ENCODE results near the gene GATA5.

The GATA5 gene

GRCh38 chr20:62462976-62463592, 12.7 kb downstream of the GATA5 start:
- no peaks in the 10 kb centered on the region for H3K9me3 ChIP-seq (ENCODE audit: control insufficient read depth, insufficient read depth, low read depth, low read length)
- CTCF ChIA-PET, result interaction anchor here (0.6 to 0.8 kb wide), 2 partner anchors 15 to 329 kb away, joined by 3 read pairs; no protein-coding TSS in a partner anchor
- no peaks in the 10 kb centered on the region for H3K4me1 ChIP-seq (ENCODE audit: control insufficient read depth, insufficient read depth, low read length)
- POLR2A ChIA-PET, result no interaction called here
- H3K27ac ChIP-seq (ENCODE audit: extremely low read depth, low read depth, low read length), result no peak overlapping the region
- H3K36me3 ChIP-seq (ENCODE audit: control insufficient read depth in 2 of 2, insufficient read depth in 1 of 2, low read length in 2 of 2), result no peaks in the 10 kb centered on the region
- H3K4me3 ChIP-seq (ENCODE audit: low read depth, low read length), result no peak overlapping the region
- TF ChIP-seq RBAK (tag by site-specific recombination; IDR thresholded peaks at IDR 0.05) (no peak), GLIS2 (tag by site-specific recombination; IDR thresholded peaks at IDR 0.05) (peak; percentile 45), ZNF645 (tag by site-specific recombination; IDR thresholded peaks at IDR 0.05) (no peak), ZBTB7A (tag by site-specific recombination; IDR thresholded peaks at IDR 0.05; ENCODE audit: low read depth) (peak; percentile 86; the same call in 1 of the 2 replicates), REST (tag by site-specific recombination; IDR thresholded peaks at IDR 0.05) (no peak), ZBTB48 (tag by site-specific recombination; IDR thresholded peaks at IDR 0.05) (no peak)

- POLR2A ChIA-PET, result no interaction called here
- H3K36me3 ChIP-seq (ENCODE audit: control insufficient read depth in 2 of 2, insufficient read depth in 1 of 2, low read length in 2 of 2), result no peaks in the 10 kb centered on the region
- no peaks in the 10 kb centered on the region for H3K4me1 ChIP-seq (ENCODE audit: control insufficient read depth, insufficient read depth, low read length)
- no peak overlapping the region for H3K4me3 ChIP-seq (ENCODE audit: low read depth, low read length)
- H3K9me3 ChIP-seq (ENCODE audit: control insufficient read depth, insufficient read depth, low read depth, low read length), result no peaks in the 10 kb centered on the region
- no peak overlapping the region for H3K27ac ChIP-seq (ENCODE audit: extremely low read depth, low read depth, low read length)
- CTCF ChIA-PET, result no interaction called here
- TF ChIP-seq ZNF18 (tag by site-specific recombination; IDR thresholded peaks at IDR 0.05), result no peak
- TF ChIP-seq ZNF223 (tag by site-specific recombination; IDR thresholded peaks at IDR 0.05), result no peak
- no peak for TF ChIP-seq ZNF280C (tag by site-specific recombination; IDR thresholded peaks at IDR 0.05)
- no peak for TF ChIP-seq ZFP3 (tag by site-specific recombination; IDR thresholded peaks at IDR 0.05; ENCODE audit: low read depth)
- no peak for TF ChIP-seq ZNF19 (tag by site-specific recombination; IDR thresholded peaks at IDR 0.05; ENCODE audit: low read depth)
- TF ChIP-seq PRDM10 (tag by site-specific recombination; IDR thresholded peaks at IDR 0.05), result no peak
- TF ChIP-seq ZIC2 (tag by site-specific recombination; IDR thresholded peaks at IDR 0.05), result no peak
- no peak for TF ChIP-seq ZNF623 (tag by site-specific recombination; IDR thresholded peaks at IDR 0.05)
- TF ChIP-seq PRDM2 (tag by site-specific recombination; IDR thresholded peaks at IDR 0.05; ENCODE audit: borderline replicate concordance), result no peak
- TF ChIP-seq ZNF404 (tag by site-specific recombination; IDR thresholded peaks at IDR 0.05), result no peak
These were observed 14.0 kb downstream of the GATA5 start for GRCh38 chr20:62461834-62462233.

All from HEK293 (cell line).